ENCODE results near the gene SLC15A1.
A peak's percentile ranks its signal among the peaks of the same experiment; 100 is the strongest.

SLC15A1 gene

DNA sequence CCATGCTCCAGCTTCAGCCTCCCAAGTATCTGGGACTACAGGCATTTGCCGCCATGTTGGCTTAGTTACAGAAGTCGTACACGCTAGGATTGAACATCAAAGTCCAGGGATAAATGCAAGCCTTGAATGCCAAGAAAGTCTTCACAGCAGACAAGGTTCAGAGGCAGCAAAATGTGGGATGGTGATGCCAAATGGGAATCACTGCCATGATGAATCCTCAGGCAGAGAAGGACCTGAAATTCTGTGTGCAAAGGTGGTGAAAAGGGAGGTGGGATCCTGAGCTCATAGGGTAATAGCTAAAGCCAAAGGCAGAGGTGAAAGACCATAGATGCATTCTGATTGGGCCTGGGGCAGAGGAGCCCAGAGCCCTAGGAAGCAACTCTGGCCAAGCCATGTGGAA, 96.2 kb downstream of the SLC15A1 start:
- Histone ChIP-seq H3K36me3 (ENCODE audit: control insufficient read depth, insufficient read depth, low read length) (no peaks in the 10 kb centered on the region), H3K4me3 (replicated peaks; ENCODE audit: low read depth, low read length) (no peak overlapping the region), H3K27me3 (replicated peaks; ENCODE audit: control insufficient read depth, insufficient read depth, low read length) (no peaks in the 10 kb centered on the region)
- TF ChIP-seq, protein P1, sequence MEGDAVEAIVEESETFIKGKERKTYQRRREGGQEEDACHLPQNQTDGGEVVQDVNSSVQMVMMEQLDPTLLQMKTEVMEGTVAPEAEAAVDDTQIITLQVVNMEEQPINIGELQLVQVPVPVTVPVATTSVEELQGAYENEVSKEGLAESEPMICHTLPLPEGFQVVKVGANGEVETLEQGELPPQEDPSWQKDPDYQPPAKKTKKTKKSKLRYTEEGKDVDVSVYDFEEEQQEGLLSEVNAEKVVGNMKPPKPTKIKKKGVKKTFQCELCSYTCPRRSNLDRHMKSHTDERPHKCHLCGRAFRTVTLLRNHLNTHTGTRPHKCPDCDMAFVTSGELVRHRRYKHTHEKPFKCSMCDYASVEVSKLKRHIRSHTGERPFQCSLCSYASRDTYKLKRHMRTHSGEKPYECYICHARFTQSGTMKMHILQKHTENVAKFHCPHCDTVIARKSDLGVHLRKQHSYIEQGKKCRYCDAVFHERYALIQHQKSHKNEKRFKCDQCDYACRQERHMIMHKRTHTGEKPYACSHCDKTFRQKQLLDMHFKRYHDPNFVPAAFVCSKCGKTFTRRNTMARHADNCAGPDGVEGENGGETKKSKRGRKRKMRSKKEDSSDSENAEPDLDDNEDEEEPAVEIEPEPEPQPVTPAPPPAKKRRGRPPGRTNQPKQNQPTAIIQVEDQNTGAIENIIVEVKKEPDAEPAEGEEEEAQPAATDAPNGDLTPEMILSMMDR (IDR thresholded peaks at IDR 0.05; ENCODE audit: insufficient read depth, low read length, poor library complexity, severe bottlenecking) = no peak
- no peak for DNase-seq (ENCODE audit: extremely low read depth, insufficient read length)

DNA sequence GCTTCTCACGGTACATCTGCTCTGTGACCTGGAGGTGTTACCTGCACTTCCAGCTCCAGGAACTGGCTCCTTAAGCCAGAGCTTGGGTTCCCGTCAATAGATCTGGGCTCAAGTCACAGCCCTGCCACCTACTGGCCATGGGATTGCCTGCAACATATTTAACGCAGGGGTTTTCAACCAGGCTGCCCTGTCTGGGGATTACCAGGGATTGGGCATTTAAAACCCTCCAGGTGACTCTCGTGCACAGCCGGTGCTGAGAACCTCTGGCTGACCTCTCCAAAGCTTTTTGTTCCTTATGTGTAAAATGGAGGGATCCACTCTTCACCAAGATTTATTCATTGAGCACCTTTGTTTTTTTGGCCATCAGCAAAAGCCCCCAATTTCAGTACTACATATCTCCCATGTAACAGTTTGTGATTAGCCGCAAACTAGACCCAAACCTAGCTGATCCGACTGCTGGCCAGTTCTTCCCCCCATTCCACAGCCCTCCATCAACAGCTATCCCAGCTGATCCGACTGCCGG, 98.9 kb downstream of the SLC15A1 start:
- DNase-seq (ENCODE audit: extremely low read depth, insufficient read length) = peak; percentile 26
- Histone ChIP-seq H3K4me3 (replicated peaks; ENCODE audit: low read depth, low read length) (no peak overlapping the region), H3K27me3 (replicated peaks; ENCODE audit: control insufficient read depth, insufficient read depth, low read length) (no peaks in the 10 kb centered on the region), H3K36me3 (ENCODE audit: control insufficient read depth, insufficient read depth, low read length) (no peaks in the 10 kb centered on the region)
- TF ChIP-seq, protein P1 (IDR thresholded peaks at IDR 0.05; ENCODE audit: insufficient read depth, low read length, poor library complexity, severe bottlenecking) = peak; percentile 93

DNA sequence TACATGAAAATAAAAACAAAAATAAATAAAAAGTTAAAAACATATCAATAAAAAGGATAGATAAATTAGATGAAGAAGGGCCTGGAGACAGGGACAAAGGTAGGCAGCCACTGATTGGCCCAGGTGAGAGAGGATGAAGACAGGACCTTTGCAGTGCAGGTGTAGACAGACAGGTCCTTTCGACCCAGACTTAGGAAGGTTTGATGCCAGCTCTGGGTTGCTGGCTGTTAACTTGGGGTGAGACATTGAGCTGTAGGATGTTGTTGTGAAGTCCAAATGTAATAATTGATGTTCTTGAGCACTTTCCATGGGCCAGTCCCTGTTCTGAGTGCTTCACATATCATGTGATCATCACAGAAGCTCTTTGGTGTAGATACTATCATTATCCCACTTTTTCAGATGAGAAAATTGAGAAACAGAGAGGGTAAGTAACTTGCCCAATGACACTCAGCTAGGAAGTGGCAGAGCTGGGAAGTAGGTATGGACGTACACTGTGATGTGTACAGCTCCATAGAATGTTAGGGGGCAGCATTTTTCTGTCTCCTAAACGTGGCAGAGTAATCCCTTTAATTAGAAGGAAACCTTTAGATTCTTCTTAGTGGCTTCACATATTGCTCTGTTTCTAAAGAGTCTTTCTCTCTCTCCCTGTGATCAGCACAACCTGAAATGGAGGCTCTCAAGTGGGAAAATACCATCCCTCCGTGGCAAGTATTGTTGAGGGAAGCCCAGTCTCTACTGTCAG, 99.6 kb downstream of the SLC15A1 start:
- no peaks in the 10 kb centered on the region for H3K36me3 ChIP-seq (ENCODE audit: control insufficient read depth, insufficient read depth, low read length)
- TF ChIP-seq, protein P1 (IDR thresholded peaks at IDR 0.05; ENCODE audit: insufficient read depth, low read length, poor library complexity, severe bottlenecking) = no peak
- no peak overlapping the region for H3K4me3 ChIP-seq (replicated peaks; ENCODE audit: low read depth, low read length)
- no peak for DNase-seq (ENCODE audit: extremely low read depth, insufficient read length)
- no peaks in the 10 kb centered on the region for H3K27me3 ChIP-seq (replicated peaks; ENCODE audit: control insufficient read depth, insufficient read depth, low read length)

DNA sequence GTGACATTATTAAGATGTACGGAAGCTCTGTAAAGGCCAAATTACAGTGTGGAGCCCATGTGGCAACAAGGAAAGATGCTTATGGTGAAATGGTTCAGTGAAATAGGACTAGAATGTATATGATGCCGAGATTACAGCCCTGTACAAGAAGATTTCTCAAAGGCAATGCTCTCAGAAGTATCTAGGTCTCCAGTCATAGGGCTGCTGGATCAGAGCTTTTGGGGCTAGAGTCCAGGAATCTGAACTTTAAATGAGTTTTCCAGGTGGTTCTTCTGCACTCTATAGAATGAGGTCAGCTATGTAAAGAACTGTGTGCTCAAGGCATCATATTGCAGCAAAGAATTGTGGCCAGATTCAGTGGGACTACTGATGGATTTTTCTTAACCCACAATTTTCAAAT, 100.2 kb downstream of the SLC15A1 start:
- no peaks in the 10 kb centered on the region for H3K36me3 ChIP-seq (ENCODE audit: control insufficient read depth, insufficient read depth, low read length)
- no peak overlapping the region for H3K4me3 ChIP-seq (replicated peaks; ENCODE audit: low read depth, low read length)
- TF ChIP-seq, protein P1 (IDR thresholded peaks at IDR 0.05; ENCODE audit: insufficient read depth, low read length, poor library complexity, severe bottlenecking) = no peak
- H3K27me3 ChIP-seq (replicated peaks; ENCODE audit: control insufficient read depth, insufficient read depth, low read length) = no peaks in the 10 kb centered on the region
- DNase-seq (ENCODE audit: extremely low read depth, insufficient read length) = no peak

DNA sequence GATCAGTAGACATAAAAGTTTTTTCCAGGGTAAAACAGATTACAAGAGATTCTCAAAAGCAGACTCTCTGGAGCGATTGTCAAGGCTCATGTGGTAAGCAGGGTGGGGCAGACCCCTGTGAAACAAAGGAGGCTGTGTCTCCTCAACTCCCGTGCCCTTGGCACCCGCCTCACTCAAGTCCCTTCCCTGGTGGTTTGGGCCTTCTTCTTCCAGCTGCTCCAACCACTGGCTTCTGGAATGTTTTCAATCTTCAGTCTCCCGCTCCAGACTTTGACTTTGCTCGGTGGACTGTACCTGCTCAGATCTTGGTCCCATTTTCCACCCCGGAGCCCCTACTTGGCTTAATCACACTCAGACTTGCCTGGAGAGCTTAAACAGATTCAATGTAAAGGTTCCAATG, 100.7 kb downstream of the SLC15A1 start:
- H3K36me3 ChIP-seq (ENCODE audit: control insufficient read depth, insufficient read depth, low read length) = no peaks in the 10 kb centered on the region

More for the DNA sequence above, 100.7 kb downstream of the SLC15A1 start:
- TF ChIP-seq, protein P1 (IDR thresholded peaks at IDR 0.05; ENCODE audit: insufficient read depth, low read length, poor library complexity, severe bottlenecking) = no peak
- H3K27me3 ChIP-seq (replicated peaks; ENCODE audit: control insufficient read depth, insufficient read depth, low read length) = no peaks in the 10 kb centered on the region
- H3K4me3 ChIP-seq (replicated peaks; ENCODE audit: low read depth, low read length) = no peak overlapping the region
- DNase-seq (ENCODE audit: extremely low read depth, insufficient read length) = no peak

Data from GM06990 (cell line).